ENCODE measurements around the gene GRID1. TPM values are rescaled to one million over a fixed set of nuclear protein-coding genes. Genes with fewer than 3 reads are reported as not detected.

GRID1 gene
- total and polyA plus RNA-seq, 8 donors = 0.31 to 8.5 (median 1.0) TPM; not detected in 1

GRCh38 chr10:86188796-86189558 lies 177.6 kb downstream of the GRID1 start:
- 72 to 85% (median 79%) methylated on average over 6 of the region's 6 CpGs for WGBS, 5 donors
- Histone ChIP-seq H3K4me1 (no peaks in the 10 kb centered on the region), H3K9me3 (no peaks in the 10 kb centered on the region), H3K4me3 (no peak overlapping the region), H3K27ac (no peak overlapping the region), H3K36me3 (no peaks in the 10 kb centered on the region), H3K27me3 (peaks cover 0 to 5% (median 0%) of the 10 kb centered on the region in 3 donors)
- DNase-seq = peak in 1 of 2 donors; percentile 13
- TF ChIP-seq EP300 (IDR thresholded peaks at IDR 0.05) (no peak), CTCF (IDR thresholded peaks at IDR 0.05) (no peak), POLR2A (IDR thresholded peaks at IDR 0.05) (no peak), POLR2AphosphoS5 (IDR thresholded peaks at IDR 0.05) (no peak)
- intact Hi-C loops (cut with DNase I; ENCODE audit: low total_unique reads) = no loop called here

DNA sequence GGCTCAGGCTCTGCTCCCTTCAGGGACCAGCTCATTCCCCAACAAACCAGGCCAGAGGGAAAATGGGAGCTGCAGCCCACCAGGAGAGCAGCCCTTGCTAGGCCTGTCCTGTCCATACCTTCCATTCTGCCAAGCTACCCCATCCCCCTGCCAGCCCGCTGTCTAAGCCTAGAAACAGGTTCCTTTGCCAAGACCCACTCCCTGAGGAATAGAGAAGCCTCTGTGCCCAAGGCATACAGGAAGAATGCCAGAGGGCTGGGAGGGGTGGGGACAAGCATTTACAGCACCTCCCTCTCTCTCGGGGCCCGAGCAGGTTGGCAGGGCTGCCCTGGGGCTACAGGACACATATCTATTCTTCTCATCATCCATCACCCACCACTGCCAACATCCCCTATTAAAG lies 178.3 kb downstream of the GRID1 start:
- Histone ChIP-seq H3K4me1 (no peaks in the 10 kb centered on the region), H3K27ac (no peak overlapping the region), H3K36me3 (no peaks in the 10 kb centered on the region), H3K27me3 (peaks cover 0 to 5% (median 0%) of the 10 kb centered on the region in 3 donors), H3K4me3 (no peak overlapping the region), H3K9me3 (no peaks in the 10 kb centered on the region)
- DNase-seq = peak in 1 of 2 donors; percentile 7
- no peak for TF ChIP-seq POLR2AphosphoS5 (IDR thresholded peaks at IDR 0.05)
- TF ChIP-seq CTCF (IDR thresholded peaks at IDR 0.05) = no peak
- TF ChIP-seq EP300 (IDR thresholded peaks at IDR 0.05) = no peak
- no peak for TF ChIP-seq POLR2A (IDR thresholded peaks at IDR 0.05)
- WGBS, 5 donors = 51 to 75% (median 62%) methylated on average over 3 of the region's 3 CpGs
- intact Hi-C loops (cut with DNase I; ENCODE audit: low total_unique reads) = no loop called here

GRCh38 chr10:86187499-86188239 lies 178.9 kb downstream of the GRID1 start:
- Histone ChIP-seq H3K4me1 (no peaks in the 10 kb centered on the region), H3K9me3 (no peaks in the 10 kb centered on the region), H3K27me3 (peaks cover 0 to 5% (median 0%) of the 10 kb centered on the region in 3 donors), H3K4me3 (no peak overlapping the region), H3K36me3 (no peaks in the 10 kb centered on the region), H3K27ac (no peak overlapping the region)
- TF ChIP-seq CTCF (IDR thresholded peaks at IDR 0.05) (no peak), POLR2A (IDR thresholded peaks at IDR 0.05) (no peak), EP300 (IDR thresholded peaks at IDR 0.05) (no peak), POLR2AphosphoS5 (IDR thresholded peaks at IDR 0.05) (no peak)
- intact Hi-C loops (cut with DNase I; ENCODE audit: low total_unique reads) = no loop called here
- 84 to 90% (median 89%) methylated on average over 8 of the region's 8 CpGs for WGBS, 5 donors
- DNase-seq = peak in 1 of 2 donors; percentile 14

DNA sequence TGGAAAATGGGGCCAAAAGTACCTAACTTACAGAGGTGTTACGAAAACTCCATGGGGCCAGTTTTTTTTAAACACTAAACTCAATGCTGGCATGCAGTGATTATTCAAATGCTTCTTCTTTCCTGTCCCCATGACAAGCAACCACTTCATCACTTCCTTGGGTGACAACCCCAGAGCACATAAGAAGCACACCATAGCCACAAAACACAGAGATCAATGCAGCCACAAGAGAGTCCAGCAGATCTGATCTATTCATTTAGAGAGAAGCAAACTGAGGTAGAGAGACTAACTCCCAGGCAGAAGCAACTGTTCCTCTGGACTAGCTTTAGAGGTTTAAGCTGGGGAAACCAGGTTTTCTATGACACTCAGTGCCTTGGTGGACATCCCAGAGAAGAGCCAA lies 180.0 kb downstream of the GRID1 start:
- Histone ChIP-seq H3K27me3 (peaks cover 0 to 5% (median 0%) of the 10 kb centered on the region in 3 donors), H3K9me3 (no peaks in the 10 kb centered on the region), H3K4me3 (no peak overlapping the region), H3K4me1 (no peaks in the 10 kb centered on the region), H3K36me3 (no peaks in the 10 kb centered on the region), H3K27ac (no peak overlapping the region)
- intact Hi-C loops (cut with DNase I; ENCODE audit: low total_unique reads) = no loop called here
- 40 to 89% (median 84%) methylated on average over 1 of the region's 1 CpG for WGBS, 5 donors
- TF ChIP-seq POLR2A (IDR thresholded peaks at IDR 0.05) = no peak
- no peak for TF ChIP-seq EP300 (IDR thresholded peaks at IDR 0.05)
- no peak for TF ChIP-seq POLR2AphosphoS5 (IDR thresholded peaks at IDR 0.05)
- TF ChIP-seq CTCF (IDR thresholded peaks at IDR 0.05) = no peak
- DNase-seq = no peak
